Measurements from ENCODE around the gene PCDHGA1. TPM values are rescaled to one million over a fixed set of nuclear protein-coding genes. Genes with fewer than 3 reads are reported as not detected.

The PCDHGA1 gene
- total and polyA plus RNA-seq, 2 experiments from 2014 or later = 1.2 to 1.7 TPM

DNA sequence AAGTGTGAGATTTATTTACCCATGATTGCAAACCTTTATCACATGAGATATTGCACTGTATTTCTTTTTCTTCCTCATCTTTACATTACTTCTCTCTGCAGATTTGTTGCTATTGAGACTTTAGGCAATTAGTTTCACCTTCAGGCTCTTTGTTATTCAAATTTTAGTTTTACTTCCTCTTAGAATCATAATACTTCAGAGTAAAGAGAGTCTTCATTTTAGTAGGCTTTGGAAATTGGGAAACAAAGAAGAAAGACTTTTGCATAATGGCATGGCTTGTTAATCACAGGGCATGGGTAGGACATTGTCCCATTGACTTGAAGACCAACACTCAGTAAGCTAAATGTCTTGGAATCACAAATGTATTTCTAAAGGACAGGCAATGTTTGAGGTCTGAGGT, 32.4 kb downstream of the PCDHGA1 start:
- Histone ChIP-seq H3K4me1 (ENCODE audit: low read depth) (no peaks in the 10 kb centered on the region), H3K27me3 (no peaks in the 10 kb centered on the region), H3K27ac (no peak overlapping the region), H3K4me3 (no peak overlapping the region), H3K9me3 (ENCODE audit: low read depth) (peaks cover 3% of the 10 kb centered on the region), H3K36me3 (no peaks in the 10 kb centered on the region)
- DNase-seq (ENCODE audit: low read depth in 1 of 2, low spot score in 1 of 2) = no peak
- TF ChIP-seq, protein P1, sequence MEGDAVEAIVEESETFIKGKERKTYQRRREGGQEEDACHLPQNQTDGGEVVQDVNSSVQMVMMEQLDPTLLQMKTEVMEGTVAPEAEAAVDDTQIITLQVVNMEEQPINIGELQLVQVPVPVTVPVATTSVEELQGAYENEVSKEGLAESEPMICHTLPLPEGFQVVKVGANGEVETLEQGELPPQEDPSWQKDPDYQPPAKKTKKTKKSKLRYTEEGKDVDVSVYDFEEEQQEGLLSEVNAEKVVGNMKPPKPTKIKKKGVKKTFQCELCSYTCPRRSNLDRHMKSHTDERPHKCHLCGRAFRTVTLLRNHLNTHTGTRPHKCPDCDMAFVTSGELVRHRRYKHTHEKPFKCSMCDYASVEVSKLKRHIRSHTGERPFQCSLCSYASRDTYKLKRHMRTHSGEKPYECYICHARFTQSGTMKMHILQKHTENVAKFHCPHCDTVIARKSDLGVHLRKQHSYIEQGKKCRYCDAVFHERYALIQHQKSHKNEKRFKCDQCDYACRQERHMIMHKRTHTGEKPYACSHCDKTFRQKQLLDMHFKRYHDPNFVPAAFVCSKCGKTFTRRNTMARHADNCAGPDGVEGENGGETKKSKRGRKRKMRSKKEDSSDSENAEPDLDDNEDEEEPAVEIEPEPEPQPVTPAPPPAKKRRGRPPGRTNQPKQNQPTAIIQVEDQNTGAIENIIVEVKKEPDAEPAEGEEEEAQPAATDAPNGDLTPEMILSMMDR (IDR thresholded peaks at IDR 0.05; ENCODE audit: low read depth, low read length) = no peak

DNA sequence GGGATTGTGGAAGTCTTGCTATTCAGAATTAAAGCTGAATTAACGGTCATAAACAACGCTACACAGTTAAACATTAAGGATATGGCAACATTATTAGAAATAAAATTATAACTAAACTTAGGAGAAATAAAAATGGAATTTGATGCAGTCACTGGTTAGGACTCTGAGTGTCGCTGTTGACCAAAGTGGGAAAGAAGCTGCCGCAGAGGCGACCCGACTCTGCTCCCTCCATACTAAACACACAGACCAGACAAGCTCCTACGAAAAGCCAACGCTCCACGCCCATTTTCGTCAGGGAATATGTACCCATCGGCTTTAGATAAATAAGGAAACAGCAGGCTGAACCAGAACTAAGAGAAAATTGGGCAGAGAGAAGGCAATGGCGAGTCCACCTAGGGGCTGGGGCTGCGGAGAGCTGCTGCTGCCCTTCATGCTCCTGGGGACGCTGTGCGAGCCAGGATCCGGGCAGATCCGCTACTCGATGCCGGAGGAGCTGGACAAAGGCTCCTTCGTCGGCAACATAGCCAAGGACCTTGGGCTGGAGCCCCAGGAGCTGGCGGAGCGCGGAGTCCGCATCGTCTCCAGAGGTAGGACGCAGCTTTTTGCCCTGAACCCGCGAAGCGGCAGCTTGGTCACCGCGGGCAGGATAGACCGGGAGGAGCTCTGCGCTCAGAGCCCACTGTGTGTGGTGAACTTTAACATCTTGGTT, 33.8 kb downstream of the PCDHGA1 start, which contains the start of gene PCDHGA5:
Gene PCDHGA5, plus strand, starts transcription at position 211 of the 709 bp plus-strand sequence. Its CDS starts 169 bp downstream, at position 380.
- no peak within 1 kb of the TSS for H3K4me3 ChIP-seq
- peaks cover 3% of the 10 kb centered on the region for H3K9me3 ChIP-seq (ENCODE audit: low read depth)
- no peaks in the 10 kb centered on the region for H3K4me1 ChIP-seq (ENCODE audit: low read depth)

DNA sequence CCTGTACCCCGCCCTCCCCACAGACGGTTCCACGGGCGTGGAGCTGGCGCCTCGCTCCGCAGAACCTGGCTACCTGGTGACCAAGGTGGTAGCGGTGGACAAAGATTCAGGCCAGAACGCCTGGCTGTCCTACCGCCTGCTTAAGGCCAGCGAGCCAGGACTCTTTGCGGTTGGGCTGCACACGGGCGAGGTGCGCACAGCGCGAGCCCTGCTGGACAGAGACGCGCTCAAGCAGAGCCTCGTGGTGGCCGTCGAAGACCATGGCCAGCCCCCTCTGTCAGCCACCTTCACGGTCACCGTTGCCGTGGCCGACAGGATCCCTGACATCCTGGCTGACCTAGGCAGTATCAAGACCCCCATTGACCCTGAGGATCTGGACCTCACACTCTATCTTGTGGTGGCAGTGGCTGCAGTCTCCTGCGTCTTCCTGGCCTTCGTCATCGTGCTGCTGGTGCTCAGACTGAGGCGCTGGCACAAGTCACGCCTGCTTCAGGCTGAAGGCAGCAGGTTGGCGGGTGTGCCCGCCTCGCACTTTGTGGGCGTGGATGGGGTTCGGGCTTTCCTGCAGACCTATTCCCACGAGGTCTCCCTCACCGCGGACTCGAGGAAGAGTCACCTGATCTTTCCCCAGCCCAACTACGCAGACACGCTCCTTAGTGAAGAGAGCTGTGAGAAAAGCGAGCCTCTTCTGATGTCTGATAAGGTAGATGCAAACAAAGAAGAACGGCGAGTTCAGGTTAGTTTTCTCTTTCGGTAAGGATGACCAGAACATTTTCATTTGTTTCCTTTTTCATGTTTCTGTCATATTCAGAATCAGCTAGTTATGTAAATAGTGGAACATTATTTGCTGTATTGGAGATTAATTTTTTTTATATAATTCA, 35.9 kb downstream of the PCDHGA1 start:
- no peaks in the 10 kb centered on the region for H3K4me1 ChIP-seq (ENCODE audit: low read depth)
- no peaks in the 10 kb centered on the region for H3K27me3 ChIP-seq
- no peak overlapping the region for H3K27ac ChIP-seq
- no peaks in the 10 kb centered on the region for H3K9me3 ChIP-seq (ENCODE audit: low read depth)
- no peak for DNase-seq (ENCODE audit: low read depth in 1 of 2, low spot score in 1 of 2)
- no peak overlapping the region for H3K4me3 ChIP-seq
- TF ChIP-seq, protein P1 (IDR thresholded peaks at IDR 0.05; ENCODE audit: low read depth, low read length) = no peak
- no peaks in the 10 kb centered on the region for H3K36me3 ChIP-seq

More for the DNA sequence above, 33.8 kb downstream of the PCDHGA1 start, which contains the start of gene PCDHGA5:
- TF ChIP-seq, protein P1 (IDR thresholded peaks at IDR 0.05; ENCODE audit: low read depth, low read length) = no peak
- Histone ChIP-seq H3K27ac (no peak within 1 kb of the TSS), H3K27me3 (no peaks in the 10 kb centered on the region), H3K36me3 (no peaks in the 10 kb centered on the region)
- DNase-seq (ENCODE audit: low read depth in 1 of 2, low spot score in 1 of 2) = peak in 1 of 2 donors; percentile 12

DNA sequence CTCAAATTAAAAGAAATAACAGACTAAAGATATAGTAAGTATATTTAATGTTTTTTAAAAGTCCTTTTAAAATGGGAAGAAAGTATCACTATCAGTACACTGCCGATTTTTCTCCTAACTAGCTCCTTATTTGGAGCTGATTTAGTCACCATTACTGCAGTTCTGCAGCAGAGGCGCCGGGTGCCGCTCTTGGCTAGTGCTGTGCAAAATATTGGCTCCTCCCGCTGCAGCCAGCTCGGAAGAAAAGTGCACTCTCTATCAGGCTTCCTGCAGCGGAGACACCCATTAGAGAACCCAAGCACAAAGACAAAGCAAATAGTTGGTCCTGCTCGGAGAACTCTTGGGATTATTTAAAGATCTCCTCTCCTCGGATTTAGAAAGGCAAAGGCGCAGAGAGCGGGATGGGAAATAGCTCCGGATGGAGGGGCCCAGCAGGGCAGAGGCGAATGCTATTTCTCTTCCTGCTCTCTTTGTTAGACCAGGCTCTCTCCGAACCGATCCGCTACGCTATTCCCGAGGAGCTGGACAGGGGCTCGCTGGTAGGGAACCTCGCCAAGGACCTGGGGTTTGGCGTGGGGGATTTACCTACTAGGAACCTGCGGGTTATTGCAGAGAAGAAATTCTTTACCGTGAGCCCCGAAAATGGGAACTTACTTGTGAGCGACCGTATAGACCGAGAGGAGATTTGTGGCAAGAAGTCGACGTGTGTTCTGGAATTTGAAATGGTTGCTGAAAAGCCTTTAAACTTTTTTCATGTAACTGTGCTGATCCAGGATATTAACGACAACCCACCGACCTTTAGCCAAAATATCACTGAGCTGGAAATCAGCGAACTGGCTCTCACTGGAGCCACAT, 39.9 kb downstream of the PCDHGA1 start, which contains the start of gene PCDHGB3:
Gene PCDHGB3, plus strand, starts transcription at position 249 of the 855 bp plus-strand sequence. Its CDS starts 153 bp downstream, at position 402.
- TF ChIP-seq, protein P1 (IDR thresholded peaks at IDR 0.05; ENCODE audit: low read depth, low read length) = peak; percentile 42
- H3K9me3 ChIP-seq (ENCODE audit: low read depth) = no peaks in the 10 kb centered on the region
- H3K36me3 ChIP-seq = no peaks in the 10 kb centered on the region
- H3K4me1 ChIP-seq (ENCODE audit: low read depth) = no peaks in the 10 kb centered on the region
- no peak within 1 kb of the TSS for H3K4me3 ChIP-seq
- no peaks in the 10 kb centered on the region for H3K27me3 ChIP-seq
- peak in 1 of 2 donors; percentile 62 for DNase-seq (ENCODE audit: low read depth in 1 of 2, low spot score in 1 of 2)
- no peak within 1 kb of the TSS for H3K27ac ChIP-seq

All from cardiac muscle cell (in vitro differentiated cells and primary cell).